Subcutaneous abdominal adipose tissue (tissue), 5 donors: ENCODE results near the gene TPST2.

Experiments used
- H3K27ac ChIP-seq: one replicate; pipeline ENCODE4 v1.7.0; 2013; ENCODE audit warnings: low read depth, mild to moderate bottlenecking, inconsistent platforms, low read length, moderate library complexity
- H3K27me3 ChIP-seq, 5 donors: one replicate each; pipeline ENCODE4 v1.7.0; 2013; ENCODE audit warnings: low read length in 5 of 5, inconsistent platforms in 1 of 5; ENCODE audit not compliant: control insufficient read depth in 5 of 5, insufficient read depth in 4 of 5
- H3K36me3 ChIP-seq, 5 donors: one replicate each; pipeline ENCODE4 v1.7.0; 2013; ENCODE audit warnings: low read length in 5 of 5; ENCODE audit not compliant: control insufficient read depth in 5 of 5, insufficient read depth in 5 of 5
- H3K4me1 ChIP-seq, 5 donors: one replicate each; pipeline ENCODE4 v1.7.0; 2013; ENCODE audit warnings: low read length in 5 of 5, mild to moderate bottlenecking in 3 of 5, moderate library complexity in 1 of 5; ENCODE audit not compliant: control insufficient read depth in 5 of 5, insufficient read depth in 5 of 5
- H3K4me3 ChIP-seq, 5 donors: one replicate each; pipeline ENCODE4 v1.7.0; 2013; ENCODE audit warnings: low read length in 5 of 5, low read depth in 1 of 5
- H3K9ac ChIP-seq, 5 donors: one replicate each; pipeline ENCODE4 v1.7.0; 2013; ENCODE audit warnings: low read length in 5 of 5, mild to moderate bottlenecking in 4 of 5, moderate library complexity in 3 of 5
- H3K9me3 ChIP-seq, 5 donors: one replicate each; pipeline ENCODE4 v1.7.0; 2013; ENCODE audit warnings: low read length in 5 of 5; ENCODE audit not compliant: control insufficient read depth in 5 of 5
- donor health status: healthy.
- donor health status: healthy.
- donor health status: healthy.
- donor health status: healthy.
- donor health status: healthy.

The TPST2 gene

DNA sequence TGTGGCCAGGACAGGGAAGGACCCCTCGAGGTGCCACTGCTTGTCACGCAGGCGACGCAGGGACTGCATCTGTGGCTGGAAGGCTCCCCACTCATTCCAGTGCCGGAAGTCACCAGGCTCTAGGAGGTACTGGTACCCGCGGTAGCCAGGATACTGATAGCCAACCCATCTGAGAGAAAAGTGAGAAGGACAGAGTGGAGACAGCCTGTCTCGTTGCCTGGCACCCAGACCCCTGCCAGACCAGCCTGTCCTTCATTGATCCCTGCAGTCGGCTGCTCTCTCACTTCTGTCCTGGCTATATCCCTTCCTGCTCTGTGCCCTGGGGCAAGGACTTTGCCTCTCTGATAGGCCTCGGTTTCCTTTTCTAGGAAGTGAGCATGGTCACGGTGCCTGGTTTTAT, 9.6 kb upstream of the TPST2 start:
- no peaks in the 10 kb centered on the region for H3K9me3 ChIP-seq
- no peak overlapping the region for H3K4me3 ChIP-seq
- no peak overlapping the region for H3K9ac ChIP-seq
- H3K27me3 ChIP-seq = peaks cover 0 to 4% (median 0%) of the 10 kb centered on the region in 5 donors
- no peak overlapping the region for H3K27ac ChIP-seq
- H3K4me1 ChIP-seq = no peaks in the 10 kb centered on the region
- H3K36me3 ChIP-seq = no peaks in the 10 kb centered on the region

DNA sequence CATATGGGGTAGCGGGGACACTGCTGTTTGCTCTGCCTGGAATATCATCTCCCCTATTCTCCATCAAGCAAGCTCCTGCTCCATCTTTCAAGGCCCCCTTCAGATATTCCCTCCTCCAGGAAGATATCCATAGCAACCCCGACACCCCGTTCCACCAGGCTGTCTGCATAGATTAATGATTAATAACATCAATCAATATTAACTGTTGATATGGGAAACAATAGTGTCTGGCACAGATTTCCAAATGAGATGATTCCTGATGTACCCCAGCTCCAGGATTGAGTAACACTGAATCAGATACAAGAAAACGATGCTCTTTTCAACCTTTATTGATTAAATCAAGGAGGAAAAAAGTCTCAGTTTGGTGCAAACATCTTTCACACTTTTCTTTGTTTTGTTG, 7.5 kb upstream of the TPST2 start:
- Histone ChIP-seq H3K9me3 (no peaks in the 10 kb centered on the region), H3K27me3 (peaks cover 0 to 4% (median 0%) of the 10 kb centered on the region in 5 donors), H3K4me3 (no peak overlapping the region), H3K9ac (no peak overlapping the region), H3K36me3 (no peaks in the 10 kb centered on the region), H3K4me1 (peaks cover 0 to 4% (median 0%) of the 10 kb centered on the region in 5 donors), H3K27ac (no peak overlapping the region)

DNA sequence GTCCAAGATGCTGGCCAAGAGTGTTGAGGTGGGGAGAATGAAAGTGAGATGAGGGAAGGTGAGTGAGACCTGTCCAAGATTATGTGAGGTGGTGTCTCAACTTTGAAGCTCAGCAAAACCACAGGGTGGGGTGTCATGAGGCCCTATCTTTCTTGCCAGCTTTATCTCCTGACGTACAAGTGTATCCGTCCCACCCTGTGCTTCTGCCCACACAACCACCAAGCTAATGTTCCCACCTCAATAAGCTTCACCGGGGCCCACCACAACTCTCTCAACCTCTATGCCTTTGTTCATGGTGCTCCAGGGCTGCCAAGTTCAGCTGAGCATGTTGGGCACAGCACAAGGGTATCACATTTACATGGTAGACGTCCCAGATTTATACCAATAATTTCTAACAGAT, 7.1 kb upstream of the TPST2 start:
- peaks cover 0 to 8% (median 0%) of the 10 kb centered on the region in 5 donors for H3K4me1 ChIP-seq
- no peaks in the 10 kb centered on the region for H3K9me3 ChIP-seq
- H3K27me3 ChIP-seq = peaks cover 0 to 4% (median 0%) of the 10 kb centered on the region in 5 donors
- no peaks in the 10 kb centered on the region for H3K36me3 ChIP-seq
- no peak overlapping the region for H3K27ac ChIP-seq
- H3K4me3 ChIP-seq = no peak overlapping the region
- no peak overlapping the region for H3K9ac ChIP-seq

DNA sequence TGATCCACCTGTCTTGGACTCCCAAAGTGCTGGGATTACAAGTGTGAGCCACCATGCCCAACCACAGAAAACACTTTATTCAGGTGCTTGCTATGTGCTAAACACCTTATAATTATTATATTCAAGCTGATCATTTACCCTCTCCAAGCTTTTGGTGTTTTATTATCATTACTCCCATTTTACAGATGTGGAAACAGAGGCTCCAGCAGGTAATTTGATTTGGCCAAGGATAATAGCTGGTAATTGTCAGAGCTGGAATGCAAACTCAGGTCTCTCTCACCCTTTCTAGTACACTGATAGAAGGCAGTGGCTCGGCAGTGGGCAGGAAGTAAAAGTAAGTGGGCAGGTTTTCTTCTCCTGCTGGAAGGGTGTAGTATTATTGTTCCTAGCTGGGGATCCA, 3.8 kb upstream of the TPST2 start:
- H3K27me3 ChIP-seq = no peaks in the 10 kb centered on the region

DNA sequence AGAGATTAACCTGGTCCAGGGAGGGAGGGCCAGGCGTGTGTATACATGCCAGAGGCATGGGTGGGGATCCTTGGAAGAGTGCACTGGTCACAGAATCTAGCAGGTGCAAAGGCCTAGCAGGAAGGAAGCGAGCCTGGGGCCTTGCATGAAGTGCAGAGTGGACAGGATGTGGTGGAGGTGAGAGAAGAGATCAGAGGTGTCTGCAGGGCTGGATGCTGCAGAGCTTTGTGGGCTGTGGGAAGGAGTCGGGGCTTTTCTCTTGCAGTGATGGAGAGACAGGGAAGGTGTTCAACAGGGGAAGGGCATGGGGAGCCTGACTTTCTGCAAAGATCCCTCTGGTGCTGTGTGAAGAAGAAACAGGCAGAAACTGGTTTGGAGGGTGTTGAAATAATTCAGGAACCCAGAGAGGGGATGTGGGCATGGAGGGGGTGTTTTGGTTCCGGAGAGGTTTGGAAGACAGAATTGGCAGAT, 2.5 kb upstream of the TPST2 start:
- Histone ChIP-seq H3K9me3 (peaks cover 0 to 2% (median 0%) of the 10 kb centered on the region in 5 donors), H3K27ac (no peak overlapping the region), H3K36me3 (no peaks in the 10 kb centered on the region)

More for the DNA sequence above, 3.8 kb upstream of the TPST2 start:
- Histone ChIP-seq H3K27ac (no peak overlapping the region), H3K4me3 (no peak overlapping the region), H3K4me1 (peaks cover 0 to 21% (median 14%) of the 10 kb centered on the region in 5 donors), H3K9ac (no peak overlapping the region), H3K9me3 (no peaks in the 10 kb centered on the region), H3K36me3 (no peaks in the 10 kb centered on the region)

DNA sequence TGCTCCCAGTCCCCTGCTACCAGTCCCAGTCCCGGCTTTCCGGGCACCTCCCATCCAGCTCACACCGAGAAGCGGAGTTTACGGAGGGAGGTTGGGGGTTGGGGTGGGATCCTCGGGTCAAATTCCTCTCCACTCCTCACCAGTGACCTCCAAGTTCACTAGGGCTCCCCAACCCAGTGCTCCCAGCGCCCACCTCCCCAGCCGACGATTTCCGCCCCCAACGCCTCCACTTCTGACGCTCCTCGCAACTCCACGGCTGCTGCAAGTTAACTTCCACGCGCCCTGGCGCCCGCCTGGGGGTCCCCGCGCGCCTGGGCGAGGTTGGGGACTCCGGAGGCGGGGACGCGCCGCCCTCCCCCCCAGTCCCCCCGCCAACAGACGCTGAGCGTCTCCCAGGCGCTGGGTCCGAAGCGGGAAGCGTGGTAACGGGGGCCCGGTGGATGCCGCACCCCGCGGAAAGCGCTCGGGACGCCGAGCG, 526 bp downstream of the TPST2 start:
- Histone ChIP-seq H3K9ac (peak overlapping the region; percentile 60 to 88 (median 82)), H3K9me3 (peaks cover 0 to 2% (median 0%) of the 10 kb centered on the region in 5 donors), H3K27ac (peak overlapping the region; percentile 90), H3K4me3 (peak overlapping the region; percentile 73 to 85 (median 82)), H3K4me1 (peaks cover 0 to 53% (median 45%) of the 10 kb centered on the region in 5 donors), H3K27me3 (no peaks in the 10 kb centered on the region), H3K36me3 (no peaks in the 10 kb centered on the region)

More for the DNA sequence above, 2.5 kb upstream of the TPST2 start:
- Histone ChIP-seq H3K9ac (no peak overlapping the region), H3K4me3 (no peak overlapping the region), H3K4me1 (peaks cover 0 to 25% (median 18%) of the 10 kb centered on the region in 5 donors), H3K27me3 (no peaks in the 10 kb centered on the region)

DNA sequence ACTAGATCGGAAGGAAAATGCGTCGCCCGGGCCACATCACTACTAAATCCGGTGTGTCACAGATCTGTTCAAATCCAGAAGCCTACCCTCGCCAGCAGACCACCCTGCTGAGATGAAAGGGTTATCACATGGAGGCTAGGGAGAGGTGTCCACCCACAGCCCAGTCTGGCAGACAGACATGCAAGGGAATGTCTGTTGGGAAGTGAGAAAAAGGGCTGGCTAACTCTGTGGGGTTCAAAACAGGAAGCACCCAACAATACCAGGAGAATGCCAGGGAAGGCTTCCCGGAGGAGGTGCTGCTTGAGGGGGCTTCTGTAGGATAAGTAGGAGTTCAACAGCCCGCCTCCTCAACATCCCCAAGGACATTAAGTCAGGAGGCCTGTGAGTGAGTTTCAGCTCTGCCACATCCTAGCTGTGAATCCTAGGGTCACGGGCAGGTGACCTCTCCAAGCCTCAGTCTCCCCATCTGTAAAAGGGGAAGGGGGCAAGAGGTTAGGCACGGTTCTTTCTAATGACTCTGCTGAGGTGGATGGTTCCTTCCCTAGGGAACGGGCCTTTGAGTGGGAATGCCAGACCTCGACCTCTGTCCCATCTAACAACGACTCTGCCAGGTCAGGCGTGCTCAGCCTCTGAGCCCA, 1.1 kb downstream of the TPST2 start:
- peaks cover 0 to 57% (median 49%) of the 10 kb centered on the region in 5 donors for H3K4me1 ChIP-seq
- H3K4me3 ChIP-seq = peak overlapping the region; percentile 73 to 85 (median 82)
- H3K27ac ChIP-seq = peak overlapping the region; percentile 90

DNA sequence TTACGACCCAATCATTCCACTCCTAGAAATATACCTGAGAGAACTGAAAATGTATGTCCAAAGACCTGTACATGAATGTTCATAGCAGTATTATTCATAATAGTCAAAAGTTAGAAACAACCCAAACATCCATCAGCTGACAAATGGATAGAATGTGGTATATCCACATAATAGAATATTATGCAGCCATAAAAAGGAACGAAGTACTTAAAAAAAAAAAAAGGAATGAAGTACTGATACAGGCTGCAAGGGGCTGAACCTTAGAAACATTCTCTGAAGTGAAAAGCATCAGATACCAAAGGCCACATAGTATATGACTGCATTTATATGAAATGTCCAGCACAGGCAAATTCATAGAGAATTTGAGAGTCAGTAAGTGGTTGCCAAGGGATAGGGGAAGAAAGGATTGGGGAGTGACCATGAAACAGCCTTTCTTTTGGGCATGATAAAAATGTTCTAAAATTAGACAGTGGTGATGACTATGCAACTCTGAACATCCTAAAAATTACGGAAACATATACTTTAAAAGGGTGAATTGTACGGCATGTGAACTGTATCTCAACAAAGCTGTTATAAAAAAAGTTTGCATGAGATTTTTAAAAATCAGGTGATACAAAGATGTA, 1.8 kb downstream of the TPST2 start:
- Histone ChIP-seq H3K4me1 (peaks cover 0 to 59% (median 49%) of the 10 kb centered on the region in 5 donors), H3K27me3 (no peaks in the 10 kb centered on the region), H3K4me3 (peak overlapping the region in 1 of 5 donors; percentile 82), H3K27ac (peak overlapping the region; percentile 90), H3K9ac (peak overlapping the region in 1 of 5 donors; percentile 88), H3K36me3 (peaks cover 0 to 5% (median 0%) of the 10 kb centered on the region in 5 donors), H3K9me3 (peaks cover 0 to 2% (median 0%) of the 10 kb centered on the region in 5 donors)

More for the DNA sequence above, 1.1 kb downstream of the TPST2 start:
- H3K36me3 ChIP-seq = peaks cover 0 to 4% (median 0%) of the 10 kb centered on the region in 5 donors
- peak overlapping the region; percentile 60 to 88 (median 82) for H3K9ac ChIP-seq
- no peaks in the 10 kb centered on the region for H3K27me3 ChIP-seq
- peaks cover 0 to 2% (median 0%) of the 10 kb centered on the region in 5 donors for H3K9me3 ChIP-seq

DNA sequence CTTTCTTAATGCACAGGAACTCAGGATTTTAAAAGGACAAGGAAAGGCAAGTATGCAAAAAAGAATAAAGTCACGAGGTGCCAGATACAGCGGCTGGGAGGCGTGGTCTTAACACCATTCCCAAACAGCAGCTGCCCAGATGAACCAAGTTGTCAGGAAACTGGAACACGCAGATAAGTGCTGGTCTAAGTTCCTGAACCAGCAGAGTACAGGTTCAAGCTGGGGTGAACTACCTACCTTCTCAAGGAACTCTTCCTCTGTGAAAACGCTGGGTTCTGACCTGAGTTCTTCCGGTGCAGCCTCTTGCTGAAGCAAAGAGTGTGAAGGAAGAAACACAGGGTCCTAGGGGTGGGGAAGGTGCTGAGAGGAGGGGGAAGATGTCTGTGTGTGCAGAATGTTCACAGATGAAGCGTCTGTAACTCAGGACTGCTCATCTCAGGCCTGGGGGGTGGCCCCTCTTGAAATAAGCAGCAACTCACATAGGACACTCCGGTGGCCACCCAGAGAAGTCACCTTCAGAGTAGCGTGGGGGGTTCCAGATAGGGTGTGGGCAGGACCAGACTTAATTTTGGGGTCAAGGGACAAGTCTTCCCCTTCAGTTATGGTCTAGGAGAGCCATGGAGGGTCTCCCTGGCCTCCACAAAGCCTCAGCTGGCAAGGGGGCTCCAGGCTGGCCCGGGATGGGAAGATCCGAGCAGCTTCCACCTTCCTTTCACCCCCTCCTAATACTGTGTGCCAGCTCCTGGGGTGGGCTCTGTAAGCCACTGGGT, 3.2 kb downstream of the TPST2 start:
- H3K27me3 ChIP-seq = no peaks in the 10 kb centered on the region
- H3K27ac ChIP-seq = peak overlapping the region; percentile 17
- no peak overlapping the region for H3K4me3 ChIP-seq
- H3K4me1 ChIP-seq = peaks cover 0 to 51% (median 49%) of the 10 kb centered on the region in 5 donors
- H3K9ac ChIP-seq = peak overlapping the region in 1 of 5 donors; percentile 2
- H3K9me3 ChIP-seq = peaks cover 0 to 2% (median 0%) of the 10 kb centered on the region in 5 donors
- peaks cover 0 to 11% (median 6%) of the 10 kb centered on the region in 5 donors for H3K36me3 ChIP-seq
